H54 (cell line): ENCODE measurements around the gene FARP2.
"Not testable (repeated sequence)": the region's sequence is repeated elsewhere in the genome, so short reads cannot be mapped to it uniquely, and the experiment has no call there.

Experiments
- DNase-seq: peaks from one replicate; pipeline ENCODE4 v3.0.0; 2011; ENCODE audit warnings: low spot score, mixed read lengths; ENCODE audit not compliant: insufficient read length
- FAIRE-seq: peaks from 3 replicates; lab custom pipeline; 2011; peaks lifted over from hg19 to GRCh38; lab: Jason Lieb, UNC
- POLR2A ChIP-seq: IDR thresholded peaks from 2 replicates; pipeline ENCODE4 v1.6.1; 2011; ENCODE audit warnings: low read depth, mild to moderate bottlenecking, low read length

FARP2 gene

GRCh38 chr2:241516520-241516965, 160.5 kb downstream of the FARP2 start:
- no peak for FAIRE-seq
- no peak for TF ChIP-seq POLR2A
- no peak for DNase-seq

GRCh38 chr2:241517297-241517696, 161.2 kb downstream of the FARP2 start:
- no peak for FAIRE-seq
- no peak for TF ChIP-seq POLR2A
- no peak for DNase-seq

DNA sequence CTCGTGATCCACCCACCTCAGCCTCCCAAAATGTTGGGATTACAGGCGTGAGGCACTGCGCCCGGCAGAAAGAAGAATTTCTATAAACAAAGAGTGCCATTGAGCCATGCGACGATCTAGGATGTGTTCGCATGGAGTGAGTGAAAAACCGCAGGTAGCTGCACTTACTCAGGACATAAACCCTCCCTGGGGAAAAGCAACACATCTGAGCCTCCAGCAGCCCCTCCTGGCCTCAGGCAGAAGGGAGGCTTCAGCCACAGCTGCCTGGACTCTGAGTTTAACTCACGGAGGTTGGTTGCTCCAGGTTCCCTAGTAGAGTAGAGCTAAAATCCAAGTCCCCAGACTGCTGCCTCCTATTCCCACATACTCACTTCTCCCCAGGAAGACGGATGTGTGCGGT, 163.6 kb downstream of the FARP2 start:
- TF ChIP-seq POLR2A: no peak
- DNase-seq: no peak
- FAIRE-seq: no peak

- DNase-seq (no peak), FAIRE-seq (no peak)
- no peak for TF ChIP-seq POLR2A
Observed at GRCh38 chr2:241522477-241522876, 166.4 kb downstream of the FARP2 start.

DNA sequence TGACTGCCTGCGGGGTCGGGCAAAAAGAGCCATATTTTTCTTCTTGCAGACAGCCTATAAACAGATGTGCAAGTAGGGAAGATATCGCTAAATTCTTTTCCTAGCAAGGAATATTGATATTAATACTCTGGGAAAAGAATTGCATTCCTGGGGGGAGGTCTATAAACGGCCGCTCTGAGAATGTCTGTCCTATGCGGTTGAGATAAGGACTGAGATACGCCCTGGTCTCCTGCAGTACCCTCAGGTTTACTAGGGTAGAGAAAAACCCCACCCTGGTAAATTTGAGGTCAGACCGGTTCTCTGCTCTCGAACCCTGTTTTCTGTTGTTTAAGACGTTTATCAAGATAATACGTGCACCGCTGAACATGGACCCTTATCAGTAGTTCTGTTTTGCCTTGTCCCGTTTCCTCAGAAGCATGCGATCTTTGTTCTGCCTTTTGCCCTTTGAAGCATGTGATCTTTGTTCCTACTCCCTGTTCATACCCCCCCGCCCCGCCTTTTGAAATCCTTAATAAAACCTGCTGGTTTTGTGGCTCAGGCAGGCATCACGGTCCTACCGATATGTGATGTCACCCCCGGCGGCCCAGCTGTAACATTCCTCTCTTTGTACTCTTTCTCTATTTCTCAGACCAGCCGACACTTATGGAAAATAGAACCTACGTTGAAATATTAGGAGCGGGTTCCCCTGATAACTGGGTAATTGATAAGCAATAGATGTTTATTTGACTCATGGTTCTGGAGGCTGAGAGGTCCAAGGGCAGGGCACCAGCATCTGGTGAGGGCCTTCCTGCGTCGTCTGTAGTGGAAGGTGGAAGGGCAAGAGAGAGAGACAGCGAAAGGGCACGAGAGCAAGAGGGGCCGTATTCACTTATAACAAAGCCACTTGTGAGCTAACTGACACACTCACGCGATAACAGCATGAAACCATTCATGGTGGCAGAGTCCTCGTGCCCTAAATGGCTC, 170.0 kb downstream of the FARP2 start:
- DNase-seq, FAIRE-seq: not testable (repeated sequence)

DNA sequence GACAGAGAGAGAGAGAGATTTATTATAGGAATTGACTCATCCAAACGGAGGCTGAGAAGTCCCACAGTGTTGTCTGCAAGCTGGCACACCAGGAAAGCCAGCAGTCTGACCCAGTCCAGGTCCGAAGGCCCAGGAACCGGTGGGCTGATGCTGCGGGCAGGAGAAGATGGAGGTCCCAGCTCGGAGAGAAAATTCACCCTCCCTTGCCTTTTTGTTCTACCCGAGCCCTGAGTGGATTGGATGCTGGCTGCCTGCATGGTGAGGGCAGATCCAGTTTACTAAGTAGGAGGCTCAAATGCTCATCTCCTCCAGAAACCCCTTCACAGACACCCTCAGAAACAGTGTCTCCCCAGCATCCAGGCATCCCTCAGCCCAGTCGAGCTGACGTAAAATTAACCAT, 174.5 kb downstream of the FARP2 start:
- no peak for FAIRE-seq
- no peak for DNase-seq
- TF ChIP-seq POLR2A: no peak

DNA sequence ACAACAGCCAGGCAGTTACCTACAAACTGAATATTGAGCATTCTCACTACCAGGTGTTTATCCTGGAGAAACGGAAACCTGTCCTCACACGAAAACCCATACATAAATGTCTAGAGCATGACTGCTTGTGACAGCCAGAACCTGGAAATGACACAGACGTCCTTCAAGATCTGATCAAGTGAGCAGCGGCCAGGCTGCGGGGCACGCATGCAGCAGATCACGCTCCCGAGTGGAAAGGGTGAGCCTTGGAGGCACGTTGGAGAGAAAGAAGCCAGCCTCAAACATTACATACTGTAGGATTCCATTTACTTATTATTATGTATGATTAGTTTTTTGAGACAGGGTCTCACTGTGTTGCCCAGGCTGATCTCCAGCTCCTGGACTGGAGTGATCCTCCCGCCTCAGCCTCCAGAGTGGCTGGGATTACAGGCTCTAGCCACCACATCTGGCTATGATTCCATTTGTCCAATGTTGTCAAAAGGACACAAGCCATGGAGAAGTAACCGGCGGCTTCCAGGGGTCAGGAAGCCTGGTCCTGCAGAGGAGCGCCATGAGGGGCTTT, 175.2 kb downstream of the FARP2 start:
- no peak for FAIRE-seq
- no peak for TF ChIP-seq POLR2A
- DNase-seq: no peak

DNA sequence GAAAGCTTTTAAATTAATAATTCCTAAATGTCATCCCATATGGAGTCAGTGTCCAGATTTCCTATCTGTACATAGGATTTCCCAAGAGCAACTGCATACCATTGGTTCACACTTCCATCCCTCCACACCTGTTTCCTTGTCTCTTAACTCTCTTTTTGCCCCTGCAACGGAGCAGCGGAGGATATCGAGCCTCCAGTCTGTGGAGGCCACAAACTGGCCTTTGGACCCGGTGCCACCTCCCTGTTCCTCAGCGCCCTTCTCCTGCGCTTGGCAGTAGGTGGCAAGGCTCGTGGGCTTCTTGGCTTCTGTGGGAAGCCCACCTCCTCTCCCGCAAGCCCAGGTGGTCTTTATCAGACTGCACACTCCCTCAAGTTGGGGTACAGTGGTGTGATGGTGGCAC, 176.1 kb downstream of the FARP2 start:
- no peak for FAIRE-seq
- TF ChIP-seq POLR2A: no peak
- DNase-seq: no peak

- no peak for FAIRE-seq
- no peak for DNase-seq
- no peak for TF ChIP-seq POLR2A
Observed at GRCh38 chr2:241532733-241533601, 176.9 kb downstream of the FARP2 start.

DNA sequence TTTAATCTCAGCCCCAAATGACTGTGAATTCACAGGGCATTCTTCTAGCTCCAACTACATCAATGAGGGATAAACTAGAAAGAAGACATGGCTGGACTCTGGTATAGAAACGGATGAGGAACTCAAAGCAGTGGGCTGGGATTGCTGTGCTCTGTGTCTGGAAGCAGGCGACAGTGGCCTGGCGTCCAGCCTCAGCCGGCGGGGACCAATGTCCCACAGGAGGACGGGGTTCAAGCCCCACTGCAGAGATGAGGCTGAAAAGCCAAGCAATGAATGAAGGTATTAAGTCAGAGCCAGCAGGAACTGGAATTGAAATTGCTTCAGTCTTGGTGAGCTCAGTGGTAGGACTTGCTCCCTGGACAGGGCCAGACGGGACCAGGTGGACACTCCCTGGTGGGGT, 178.2 kb downstream of the FARP2 start:
- FAIRE-seq (no peak), DNase-seq (no peak)

DNA sequence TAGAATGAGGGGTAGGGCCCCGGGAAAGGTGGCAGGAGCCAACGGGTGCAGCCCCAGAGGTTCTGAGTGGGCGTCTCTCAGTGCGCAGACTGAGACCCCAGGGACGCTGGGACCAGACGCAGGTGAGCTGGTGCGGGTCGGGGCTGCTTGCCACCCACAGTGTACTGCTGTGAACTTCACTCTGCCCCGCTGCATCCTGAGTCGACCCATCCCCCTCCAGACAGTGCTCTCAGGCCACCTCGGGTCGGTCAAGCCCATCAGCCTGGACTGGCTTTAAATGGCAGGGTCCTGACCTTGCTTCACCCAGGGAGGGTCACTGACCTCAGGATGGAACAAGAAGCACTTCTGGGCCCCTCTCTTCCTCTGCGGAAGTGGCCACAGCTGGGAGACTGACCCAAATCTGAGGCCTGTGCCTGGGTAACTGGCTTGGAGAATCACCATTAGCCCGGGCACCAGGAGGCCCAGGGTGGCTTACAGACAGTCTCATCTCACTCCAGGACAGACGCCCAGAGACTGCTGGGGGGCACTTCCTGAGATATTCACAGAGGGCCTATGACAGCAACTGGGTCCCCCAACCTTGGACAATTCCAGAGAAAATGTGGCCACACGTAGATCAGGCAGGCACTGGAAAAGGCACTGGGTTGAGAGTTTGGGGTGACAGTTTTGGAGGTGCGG, 178.8 kb downstream of the FARP2 start:
- no peak for TF ChIP-seq POLR2A
- DNase-seq (no peak), FAIRE-seq (no peak)

More for the DNA sequence above, 178.2 kb downstream of the FARP2 start:
- TF ChIP-seq POLR2A: no peak

DNA sequence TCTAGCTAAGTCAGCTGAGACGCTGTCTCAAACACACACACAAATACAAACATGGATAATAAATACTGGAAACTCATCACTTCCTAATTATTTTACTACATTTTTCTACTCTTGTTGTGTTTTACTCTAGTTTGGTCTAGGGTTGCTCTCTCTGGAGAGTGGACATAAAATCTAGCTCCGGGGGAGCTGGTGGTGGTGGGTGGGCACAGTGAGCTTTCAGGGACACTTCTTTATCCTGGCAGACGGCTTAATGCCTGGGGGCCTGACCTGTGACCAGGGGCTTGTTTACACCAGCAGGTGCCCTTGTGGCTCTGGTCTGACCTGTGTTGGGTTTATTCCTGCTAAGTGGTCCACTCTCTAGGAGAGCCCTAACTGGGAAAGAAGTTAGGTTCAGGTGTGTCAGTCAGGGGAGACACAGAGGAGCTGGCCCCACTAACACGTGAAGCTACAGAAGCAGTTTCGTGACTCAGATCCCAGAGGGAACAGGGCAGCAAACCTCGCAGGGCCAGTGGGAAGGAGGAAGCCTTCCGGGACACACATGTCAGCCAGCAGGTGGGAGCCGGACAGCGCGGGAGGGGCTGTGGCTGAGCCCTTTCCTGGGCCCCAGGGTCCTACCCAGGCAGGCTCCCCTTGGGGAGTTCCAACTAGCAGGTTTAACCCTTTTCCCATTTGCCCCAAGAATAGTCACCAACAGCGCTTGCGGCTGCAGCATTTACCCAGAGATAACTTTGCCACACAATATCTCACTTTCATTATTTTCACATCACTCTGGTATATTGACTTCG, 180.0 kb downstream of the FARP2 start:
- no peak for TF ChIP-seq POLR2A
- FAIRE-seq (no peak), DNase-seq (no peak)
